Left ventricle myocardium inferior (tissue), 1 donor: Measurements from ENCODE around the gene ACTL7B. TPM values are rescaled to one million over a fixed set of nuclear protein-coding genes. Genes with fewer than 3 reads are reported as not detected.

Source experiments
- DNase-seq: peaks from one replicate; pipeline ENCODE4 v3.0.0-alpha.2; 2020
- H3K27ac ChIP-seq: fragments of 200-600 bp; replicated peaks from 2 replicates; pipeline ENCODE4 v1.8.0; 2021
- H3K27me3 ChIP-seq: fragments of 200-600 bp; 2 replicates; pipeline ENCODE4 v1.8.0; 2021; ENCODE audit warnings: low read depth
- H3K36me3 ChIP-seq: fragments of 200-600 bp; 2 replicates; pipeline ENCODE4 v1.8.0; 2021
- H3K4me1 ChIP-seq: fragments of 200-600 bp; 2 replicates; pipeline ENCODE4 v1.8.0; 2021
- H3K4me3 ChIP-seq: fragments of 200-600 bp; 2 replicates; pipeline ENCODE4 v1.8.0; 2021; ENCODE audit warnings: mild to moderate bottlenecking, moderate library complexity
- H3K9me3 ChIP-seq: fragments of 200-600 bp; replicated peaks from 2 replicates; pipeline ENCODE4 v1.8.0; 2021
- intact Hi-C: fragments of 100-400 bp; cut with micrococcal nuclease; formaldehyde crosslinking; loops from one replicate; pipeline ENCODE4 v1.11.0; 2022
- total RNA-seq: library from RNA; stranded (reverse); fragmentation: NEBNext Ultra II Directional; extraction: Animal tissue kit (Norgen Biotek cat#: 25700); gene quantifications from one replicate; pipeline ENCODE4 v1.2.1, GENCODE V29; 2021
- TF ChIP-seq, protein P1 (sequence below): fragments of 200-600 bp; IDR thresholded peaks from 2 replicates; pipeline ENCODE4 v1.8.0; 2021; ENCODE audit warnings: antibody characterized with exemption, mild to moderate bottlenecking, borderline replicate concordance
- donor health status: DM: no; HTN: yes; CAD: no; lungs with severe emphysema.

ACTL7B gene
- total RNA-seq, 1 donor from 2014 or later: not detected

DNA sequence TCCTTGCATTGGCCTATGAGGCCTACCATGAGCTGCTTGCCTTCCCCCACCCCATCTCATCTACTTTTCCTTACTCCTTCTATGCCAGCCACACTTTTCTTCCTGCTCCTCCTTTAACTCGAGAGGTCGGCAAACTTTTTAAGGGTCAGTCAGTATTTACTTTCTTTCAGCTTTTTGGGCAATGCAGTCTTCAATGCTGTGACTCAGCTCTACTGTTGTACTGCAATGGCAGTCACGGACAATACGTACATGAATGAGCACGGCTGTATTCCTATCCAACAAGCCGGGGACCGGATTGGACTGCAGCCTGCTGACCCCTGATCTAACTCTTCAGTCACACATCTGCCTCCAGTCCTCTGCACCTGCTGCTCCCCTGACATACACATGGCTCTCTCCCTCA is 5.7 kb upstream of the ACTL7B start:
- H3K9me3 ChIP-seq: no peaks in the 10 kb centered on the region
- intact Hi-C loops: no loop called here
- DNase-seq: no peak
- H3K27ac ChIP-seq: no peak overlapping the region
- no peaks in the 10 kb centered on the region for H3K36me3 ChIP-seq
- H3K4me1 ChIP-seq: peaks cover 15% of the 10 kb centered on the region
- no peaks in the 10 kb centered on the region for H3K27me3 ChIP-seq
- no peak overlapping the region for H3K4me3 ChIP-seq
- TF ChIP-seq, protein P1, sequence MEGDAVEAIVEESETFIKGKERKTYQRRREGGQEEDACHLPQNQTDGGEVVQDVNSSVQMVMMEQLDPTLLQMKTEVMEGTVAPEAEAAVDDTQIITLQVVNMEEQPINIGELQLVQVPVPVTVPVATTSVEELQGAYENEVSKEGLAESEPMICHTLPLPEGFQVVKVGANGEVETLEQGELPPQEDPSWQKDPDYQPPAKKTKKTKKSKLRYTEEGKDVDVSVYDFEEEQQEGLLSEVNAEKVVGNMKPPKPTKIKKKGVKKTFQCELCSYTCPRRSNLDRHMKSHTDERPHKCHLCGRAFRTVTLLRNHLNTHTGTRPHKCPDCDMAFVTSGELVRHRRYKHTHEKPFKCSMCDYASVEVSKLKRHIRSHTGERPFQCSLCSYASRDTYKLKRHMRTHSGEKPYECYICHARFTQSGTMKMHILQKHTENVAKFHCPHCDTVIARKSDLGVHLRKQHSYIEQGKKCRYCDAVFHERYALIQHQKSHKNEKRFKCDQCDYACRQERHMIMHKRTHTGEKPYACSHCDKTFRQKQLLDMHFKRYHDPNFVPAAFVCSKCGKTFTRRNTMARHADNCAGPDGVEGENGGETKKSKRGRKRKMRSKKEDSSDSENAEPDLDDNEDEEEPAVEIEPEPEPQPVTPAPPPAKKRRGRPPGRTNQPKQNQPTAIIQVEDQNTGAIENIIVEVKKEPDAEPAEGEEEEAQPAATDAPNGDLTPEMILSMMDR: no peak

DNA sequence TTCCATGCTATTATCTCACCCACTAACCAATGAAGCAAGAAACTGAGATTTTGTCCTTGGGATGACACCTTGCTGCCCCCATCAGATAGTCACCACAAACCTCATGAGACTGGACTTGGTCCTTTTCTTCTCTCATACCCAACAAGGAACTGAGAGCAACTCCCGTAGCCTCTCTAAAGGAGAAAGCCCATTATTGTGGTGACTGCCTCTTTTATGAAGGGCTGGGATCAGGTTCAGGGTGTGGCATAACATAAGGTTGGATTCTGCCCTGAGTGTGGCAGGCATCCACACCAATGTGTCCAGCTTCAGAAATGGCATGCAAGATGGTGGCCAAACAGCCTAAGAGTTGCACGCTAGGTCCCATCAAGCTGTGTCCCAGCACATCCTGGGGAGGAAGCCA is 5.0 kb upstream of the ACTL7B start:
- H3K4me1 ChIP-seq: peaks cover 9% of the 10 kb centered on the region
- intact Hi-C loops: no loop called here
- DNase-seq: no peak
- H3K27ac ChIP-seq: no peak overlapping the region
- H3K27me3 ChIP-seq: no peaks in the 10 kb centered on the region
- TF ChIP-seq, protein P1: no peak
- H3K9me3 ChIP-seq: no peaks in the 10 kb centered on the region
- no peak overlapping the region for H3K4me3 ChIP-seq
- H3K36me3 ChIP-seq: no peaks in the 10 kb centered on the region

DNA sequence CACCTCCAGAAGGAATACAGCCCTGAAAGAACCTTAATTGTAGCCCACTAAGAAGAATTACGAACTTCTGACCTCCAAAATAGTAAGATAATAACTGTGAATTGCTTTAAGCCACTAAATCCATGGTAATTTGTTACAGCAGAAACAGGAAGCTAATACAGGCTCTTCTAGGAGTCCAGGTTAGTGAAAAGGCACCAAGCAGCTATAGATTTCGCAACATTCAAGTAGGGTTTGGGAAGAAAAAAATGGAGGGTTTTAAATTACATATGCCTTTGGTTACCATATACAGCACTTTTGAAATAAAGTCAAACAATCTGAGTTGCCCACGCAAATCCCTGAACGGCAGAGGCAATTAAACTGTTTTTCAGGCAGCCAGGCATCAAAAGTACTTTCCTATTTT is 4.6 kb upstream of the ACTL7B start:
- intact Hi-C loops: no loop called here
- H3K27ac ChIP-seq: no peak overlapping the region
- no peaks in the 10 kb centered on the region for H3K27me3 ChIP-seq
- TF ChIP-seq, protein P1: no peak
- no peaks in the 10 kb centered on the region for H3K9me3 ChIP-seq
- H3K4me3 ChIP-seq: no peak overlapping the region
- no peak for DNase-seq
- peaks cover 5% of the 10 kb centered on the region for H3K4me1 ChIP-seq
- no peaks in the 10 kb centered on the region for H3K36me3 ChIP-seq

DNA sequence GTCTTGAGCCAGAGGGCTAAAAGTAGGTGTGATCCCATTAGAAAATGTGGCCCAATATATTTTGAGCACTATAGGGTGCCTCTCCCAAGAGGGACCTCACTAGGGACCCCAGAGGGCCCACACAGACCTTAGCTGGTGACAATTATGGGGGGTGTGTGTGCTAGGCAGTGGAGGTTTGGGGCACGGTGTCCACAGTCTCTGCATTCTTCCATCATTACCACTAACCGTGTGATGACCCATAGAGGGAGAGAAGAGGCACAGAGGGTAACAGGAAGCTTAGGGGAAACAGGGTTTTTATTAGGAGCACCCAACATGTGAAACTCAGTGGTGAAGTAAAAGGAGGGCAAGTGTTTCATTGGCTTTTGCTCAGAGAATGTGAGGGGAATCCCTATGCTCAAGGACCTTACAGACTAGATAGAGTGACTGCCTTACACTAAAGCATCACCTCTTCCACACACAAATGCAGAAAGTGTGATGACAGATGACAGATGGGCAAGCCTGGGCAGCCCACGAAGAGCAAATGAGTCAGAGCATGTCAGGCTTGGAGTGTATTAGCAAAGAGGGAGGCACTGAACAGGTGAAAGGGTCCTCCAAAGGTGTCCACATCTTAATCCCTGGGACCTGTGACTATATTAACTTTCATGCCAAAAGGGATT is 3.8 kb upstream of the ACTL7B start:
- H3K4me1 ChIP-seq: no peaks in the 10 kb centered on the region
- DNase-seq: no peak
- H3K4me3 ChIP-seq: no peak overlapping the region
- no peaks in the 10 kb centered on the region for H3K36me3 ChIP-seq
- intact Hi-C loops: no loop called here
- H3K9me3 ChIP-seq: no peaks in the 10 kb centered on the region
- no peak overlapping the region for H3K27ac ChIP-seq
- TF ChIP-seq, protein P1: no peak
- H3K27me3 ChIP-seq: no peaks in the 10 kb centered on the region

DNA sequence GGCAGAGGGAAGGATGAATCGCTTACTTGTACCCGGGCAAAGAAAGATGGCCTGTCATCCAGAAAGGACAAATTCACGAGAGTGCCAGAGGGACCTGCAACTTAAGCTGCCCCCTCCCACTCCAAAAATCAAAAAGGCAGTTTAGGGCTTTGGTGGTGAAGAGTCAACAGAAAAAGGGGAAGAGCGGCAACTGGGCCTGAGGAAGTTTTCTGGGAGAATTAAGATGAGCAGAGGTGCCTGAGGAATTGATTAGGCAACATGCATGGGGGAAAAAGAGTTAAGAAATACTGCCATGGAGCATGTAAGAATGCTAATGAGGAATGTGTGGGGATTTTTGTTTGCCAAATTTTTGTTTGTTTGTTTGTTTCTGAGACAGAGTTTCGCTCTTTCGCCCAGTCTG is 1.8 kb upstream of the ACTL7B start:
- intact Hi-C loops: no loop called here
- no peaks in the 10 kb centered on the region for H3K27me3 ChIP-seq
- TF ChIP-seq, protein P1: no peak

More for the DNA sequence above, 1.8 kb upstream of the ACTL7B start:
- DNase-seq: no peak
- Histone ChIP-seq H3K36me3 (no peaks in the 10 kb centered on the region), H3K4me3 (no peak overlapping the region), H3K9me3 (no peaks in the 10 kb centered on the region), H3K27ac (no peak overlapping the region), H3K4me1 (no peaks in the 10 kb centered on the region)
